GM12878 (cell line): ENCODE measurements around the gene EXOC3L4. TPM values are rescaled to one million over a fixed set of nuclear protein-coding genes. Genes with fewer than 3 reads are reported as not detected.

ENCODE experiments used
- ATAC-seq: fragments of 200-7000 bp; cut with Tn5 transposase; 3 replicates; pipeline ENCODE4 v1.9.1; 2020; ENCODE audit warnings: mild to moderate bottlenecking, moderate library complexity
- BruUV-seq: library from RNA; stranded (reverse); fragments of 400-500 nt; replicated peaks from 2 replicates; lab custom pipeline; 2021; lab: Mats Ljungman, UMichigan
- CTCF ChIA-PET: fragments of 300-600 bp; sonication (Branson Sonifier 250); formaldehyde crosslinking; extraction: SDS; loops from one replicate; lab custom pipeline; 2021; ENCODE audit warnings: inconsistent platforms; lab: Yijun Ruan, JAX
- POLR2A ChIA-PET: fragments of 350-600 bp; formaldehyde crosslinking; extraction: SDS; loops from one replicate; lab custom pipeline; 2021; ENCODE audit warnings: inconsistent platforms; lab: Charles Lee
- RAD21 ChIA-PET: fragments of 300-600 bp; sonication (Branson Sonifier 250); formaldehyde crosslinking; loops from one replicate; lab custom pipeline; 2023; ENCODE audit warnings: antibody characterized with exemption; ENCODE audit not compliant: unreplicated experiment; lab: Charles Lee
- SMC1A ChIA-PET: fragments of 300-600 bp; sonication (Branson Sonifier 250); formaldehyde crosslinking; loops from one replicate; lab custom pipeline; 2023; ENCODE audit not compliant: unreplicated experiment, uncharacterized antibody; lab: Charles Lee
- DNase-seq: peaks from one replicate; pipeline ENCODE4 v3.0.0-alpha.2; 2011; ENCODE audit warnings: low read depth, low spot score
- FAIRE-seq: peaks from 3 replicates; lab custom pipeline; 2011; peaks lifted over from hg19 to GRCh38; lab: Jason Lieb, UNC
- H2AFZ ChIP-seq: 2 replicates; pipeline ENCODE4 v1.6.0; 2011; ENCODE audit warnings: low read depth, low read length, control low read depth; ENCODE audit not compliant: control insufficient read depth
- H3K27ac ChIP-seq: 2 replicates; pipeline ENCODE4 v1.5.1; 2011; ENCODE audit warnings: control low read depth; ENCODE audit not compliant: control insufficient read depth, insufficient read depth
- H3K27me3 ChIP-seq, 2 experiments: replicated peaks in 1 of 2; 2 replicates each; pipeline versions ENCODE4 v1.6.0 to v1.6.1; 2011; ENCODE audit warnings: low read length in 1 of 2; ENCODE audit not compliant: control insufficient read depth in 2 of 2, insufficient read depth in 2 of 2
- H3K36me3 ChIP-seq, 2 experiments: 2 replicates each; pipeline ENCODE4 v1.5.1; 2011; ENCODE audit warnings: low read length in 1 of 2; ENCODE audit not compliant: control insufficient read depth in 2 of 2, insufficient read depth in 2 of 2
- H3K4me1 ChIP-seq: 2 replicates; pipeline ENCODE4 v1.6.1; 2011; ENCODE audit warnings: mild to moderate bottlenecking, low read length, moderate library complexity, mixed read lengths; ENCODE audit not compliant: control insufficient read depth, insufficient read depth
- H3K4me2 ChIP-seq: 2 replicates; pipeline ENCODE4 v1.6.0; 2011; ENCODE audit warnings: control low read depth; ENCODE audit not compliant: control insufficient read depth, insufficient read depth
- H3K4me3 ChIP-seq: fragments of 200-600 bp; sonication (generic); 2 replicates; pipeline ENCODE4 v1.5.1; 2016
- H3K79me2 ChIP-seq: 2 replicates; pipeline ENCODE4 v1.6.0; 2011; ENCODE audit warnings: low read length; ENCODE audit not compliant: control insufficient read depth, insufficient read depth
- H3K9ac ChIP-seq: 2 replicates; pipeline ENCODE4 v1.8.0; 2011; ENCODE audit warnings: low read length, control low read depth, mixed read lengths; ENCODE audit not compliant: control insufficient read depth, insufficient read depth
- H3K9me3 ChIP-seq: replicated peaks from 3 replicates; pipeline ENCODE4 v1.5.1; 2011; ENCODE audit warnings: mild to moderate bottlenecking, low read length; ENCODE audit not compliant: control insufficient read depth, insufficient read depth
- H4K20me1 ChIP-seq: 2 replicates; pipeline ENCODE4 v1.6.0; 2011; ENCODE audit not compliant: control insufficient read depth, insufficient read depth
- BCL11A ChIP-seq: IDR thresholded peaks from 2 replicates; pipeline ENCODE4 v1.6.1; 2011; ENCODE audit warnings: low read depth, low read length
- CREB1 ChIP-seq: IDR thresholded peaks from 2 replicates; pipeline ENCODE4 v1.6.1; 2012; ENCODE audit warnings: low read depth, mild to moderate bottlenecking, inconsistent platforms
- ETV6 ChIP-seq, 2 experiments: fragments of 450-650 bp in 1 of 2; IDR thresholded peaks in 1 of 2; conservative IDR thresholded peaks in 1 of 2; 2 replicates each; pipeline ENCODE4 v1.6.1; 2014; ENCODE audit warnings: antibody characterized with exemption in 1 of 2, borderline replicate concordance in 1 of 2, low read depth in 1 of 2, mild to moderate bottlenecking in 1 of 2, moderate library complexity in 1 of 2
- HDGF ChIP-seq: fragments of 450-650 bp; IDR thresholded peaks from 2 replicates; pipeline ENCODE4 v1.6.1; 2016; ENCODE audit warnings: antibody characterized with exemption
- IKZF2 ChIP-seq, 2 experiments: fragments of 450-650 bp; IDR thresholded peaks; 2 replicates each; pipeline ENCODE4 v1.6.1; 2017; ENCODE audit warnings: mild to moderate bottlenecking in 2 of 2, moderate library complexity in 2 of 2
- IRF3 ChIP-seq: fragments of 450-650 bp; IDR thresholded peaks from 2 replicates; pipeline ENCODE4 v1.6.1; 2014; ENCODE audit warnings: mild to moderate bottlenecking
- JUND ChIP-seq: IDR thresholded peaks from 2 replicates; pipeline ENCODE4 v1.6.1; 2012; ENCODE audit warnings: low read depth, mild to moderate bottlenecking, low read length, improper control_type of control experiment, moderate library complexity
- KLF5 ChIP-seq: fragments of 450-650 bp; IDR thresholded peaks from 2 replicates; pipeline ENCODE4 v1.6.1; 2014; ENCODE audit warnings: mild to moderate bottlenecking; ENCODE audit not compliant: partially characterized antibody
- MXI1 ChIP-seq: fragments of 150-350 bp; IDR thresholded peaks from 2 replicates; pipeline ENCODE4 v1.6.1; 2011; ENCODE audit warnings: low read depth, mild to moderate bottlenecking, inconsistent platforms, low read length, improper control_type of control experiment
- PML ChIP-seq: IDR thresholded peaks from 2 replicates; pipeline ENCODE4 v1.6.1; 2012; ENCODE audit warnings: low read length, inconsistent platforms
- RFX5 ChIP-seq: IDR thresholded peaks from 2 replicates; pipeline ENCODE4 v1.6.1; 2011; ENCODE audit warnings: low read depth, low read length, improper control_type of control experiment
- SRF ChIP-seq, 2 experiments: IDR thresholded peaks; 2 replicates each; pipeline ENCODE4 v1.6.1; 2011; ENCODE audit warnings: low read depth in 2 of 2, low read length in 2 of 2, mild to moderate bottlenecking in 1 of 2, moderate library complexity in 1 of 2
- ZNF687 ChIP-seq: fragments of 450-650 bp; IDR thresholded peaks from 2 replicates; pipeline ENCODE4 v1.6.1; 2017; ENCODE audit warnings: mild to moderate bottlenecking, moderate library complexity
- WGBS: methylation state at CpG from one replicate; pipeline ENCODE4 v1.1.6; 2016; ENCODE audit warnings: low lambda C conversion rate; ENCODE audit not compliant: insufficient replicate concordance, insufficient coverage; ENCODE audit errors: missing lambda C conversion rate; 5-methylcytosine and 5-hydroxymethylcytosine counted together
- in situ Hi-C: fragments of 300-500 bp; cut with MboI; formaldehyde crosslinking; loops from 9 replicates; pipeline ENCODE4 v1.14.3; 2018; ENCODE audit warnings: mixed read lengths
- intact Hi-C: fragments of 100-400 bp; cut with micrococcal nuclease; formaldehyde crosslinking; loops from one replicate; pipeline ENCODE4 v1.14.2; 2022; ENCODE audit not compliant: unreplicated experiment
- polyA plus RNA-seq, 11 experiments: library from polyadenylated mRNA; depleted of rRNA in 4 of 11; unstranded in 6 of 11; stranded (reverse) in 5 of 11; fragments of >200 nt; fragmentation: Nextera tagmentation in 4 of 11; fragmentation: Illumina TruSeq in 1 of 11; extraction: Ambion mirVana in 4 of 11; extraction: Trizol in 1 of 11; gene quantifications; 1 replicate in 1 of 11; 2 replicates in 10 of 11; pipeline versions ENCODE4 v1.2.1 to v1.2.3, GENCODE V29; 2011 to 2016; ENCODE audit warnings: inconsistent platforms in 2 of 11, missing spikeins in 2 of 11, low read depth in 1 of 11
- total RNA-seq, 4 experiments: library from RNA; depleted of rRNA in 3 of 4; stranded (reverse); fragments of >200 nt in 3 of 4; fragmentation: Illumina TruSeq in 1 of 4; extraction: Trizol in 1 of 4; gene quantifications; 2 replicates each; pipeline versions ENCODE4 v1.2.1 to v1.2.3, GENCODE V29; 2013 to 2021
- TF ChIP-seq, protein P1 (sequence below): fragments of 450-650 bp; conservative IDR thresholded peaks from 2 replicates; pipeline ENCODE4 v1.6.1; 2017; ENCODE audit warnings: mild to moderate bottlenecking, moderate library complexity
- TF ChIP-seq, protein P2 (sequence below): IDR thresholded peaks from 2 replicates; pipeline ENCODE4 v1.6.1; 2011; ENCODE audit warnings: mild to moderate bottlenecking, low read depth, low read length, moderate library complexity; ENCODE audit not compliant: insufficient replicate concordance

EXOC3L4 gene
- total and polyA plus RNA-seq, 10 of the 15 experiments (the other 5 are each of a cell fraction or from before 2014, with no cell fraction given): not detected

DNA sequence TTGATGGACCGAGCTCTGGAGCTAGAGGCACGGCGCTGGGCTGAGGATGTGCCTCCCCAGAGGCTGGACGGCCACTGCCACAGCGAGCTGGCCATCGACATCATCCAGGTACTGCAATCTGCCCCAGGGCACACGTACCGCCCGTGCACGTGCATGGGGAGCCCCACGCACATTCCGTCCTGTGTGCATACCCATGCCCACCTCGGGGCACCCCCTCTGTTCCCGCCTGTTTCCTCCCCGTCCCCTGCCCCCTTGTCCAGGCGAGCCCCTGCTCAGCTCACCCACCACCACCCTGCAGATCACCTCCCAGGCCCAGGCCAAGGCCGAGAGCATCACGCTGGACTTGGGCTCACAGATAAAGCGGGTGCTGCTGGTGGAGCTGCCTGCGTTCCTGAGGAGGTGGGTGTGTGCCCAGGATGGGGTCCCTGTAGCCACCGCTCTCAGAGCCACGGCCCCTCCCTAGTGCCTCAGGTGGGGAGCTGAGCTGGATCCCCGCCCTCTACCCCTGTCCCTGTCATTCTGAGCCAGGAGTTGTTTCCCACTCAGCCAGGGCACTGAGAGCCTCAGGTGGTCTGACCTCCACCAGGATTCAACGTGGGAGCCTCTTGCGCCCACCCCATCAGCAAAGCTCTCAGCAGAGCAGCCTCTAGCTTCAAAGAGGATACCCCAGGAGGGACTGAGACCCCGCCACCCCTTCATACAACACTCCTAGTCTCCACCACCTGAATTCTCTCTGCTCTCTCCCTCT lies 35.7 kb downstream of the EXOC3L4 start:
- ATAC-seq (no peak), DNase-seq (no peak), FAIRE-seq (no peak)
- no TSS peak for BruUV-seq
- intact Hi-C loops: no loop called here
- H3K4me2 ChIP-seq: no peak overlapping the region
- H3K27me3 ChIP-seq: no peaks in the 10 kb centered on the region
- H3K4me3 ChIP-seq: no peak overlapping the region
- peaks cover 4% of the 10 kb centered on the region for H3K79me2 ChIP-seq
- ChIA-PET CTCF (interaction anchor here (1.0 to 3.0 kb wide), 3 partner anchors 11 to 225 kb away, joined by 3 to 12 read pairs (median 9); no protein-coding TSS in a partner anchor), SMC1A (interaction anchor here (1.5 to 3.2 kb wide), 2 partner anchors 10 to 25 kb away, joined by 5 to 9 read pairs; no protein-coding TSS in a partner anchor), POLR2A (interaction anchor here (0.8 kb wide), 1 partner anchor 12 kb away, joined by 3 read pairs; no protein-coding TSS in a partner anchor), RAD21 (interaction anchor here (0.7 to 1.4 kb wide), 2 partner anchors 11 to 25 kb away, joined by 3 to 4 read pairs; no protein-coding TSS in a partner anchor)
- peaks cover 8 to 9% of the 10 kb centered on the region in 2 experiments; a peak in 3 of 4 replicates for H3K36me3 ChIP-seq
- no peaks in the 10 kb centered on the region for H3K4me1 ChIP-seq
- no peak overlapping the region for H3K9ac ChIP-seq
- H2AFZ ChIP-seq: no peak overlapping the region
- WGBS: 76% methylated on average over 26 of the region's 26 CpGs
- in situ Hi-C loops: no loop called here
- H3K27ac ChIP-seq: no peak overlapping the region
- H3K9me3 ChIP-seq: no peaks in the 10 kb centered on the region
- H4K20me1 ChIP-seq: no peaks in the 10 kb centered on the region
- TF ChIP-seq RFX5 (no peak), CREB1 (no peak), IRF3 (no peak), KLF5 (no peak), ETV6 (conservative IDR thresholded peaks at IDR 0.05 in 1 of 2, IDR thresholded peaks at IDR 0.05 in 1 of 2; ENCODE audit: borderline replicate concordance in 1 of 2, low read depth in 1 of 2) (no peak), HDGF (no peak), MXI1 (no peak), IKZF2 (IDR thresholded peaks at IDR 0.05) (no peak), ZNF687 (no peak), SRF (IDR thresholded peaks at IDR 0.05; ENCODE audit: low read depth in 2 of 2, low read length in 2 of 2) (no peak), BCL11A (no peak), JUND (no peak), PML (no peak)
- TF ChIP-seq, protein P1, sequence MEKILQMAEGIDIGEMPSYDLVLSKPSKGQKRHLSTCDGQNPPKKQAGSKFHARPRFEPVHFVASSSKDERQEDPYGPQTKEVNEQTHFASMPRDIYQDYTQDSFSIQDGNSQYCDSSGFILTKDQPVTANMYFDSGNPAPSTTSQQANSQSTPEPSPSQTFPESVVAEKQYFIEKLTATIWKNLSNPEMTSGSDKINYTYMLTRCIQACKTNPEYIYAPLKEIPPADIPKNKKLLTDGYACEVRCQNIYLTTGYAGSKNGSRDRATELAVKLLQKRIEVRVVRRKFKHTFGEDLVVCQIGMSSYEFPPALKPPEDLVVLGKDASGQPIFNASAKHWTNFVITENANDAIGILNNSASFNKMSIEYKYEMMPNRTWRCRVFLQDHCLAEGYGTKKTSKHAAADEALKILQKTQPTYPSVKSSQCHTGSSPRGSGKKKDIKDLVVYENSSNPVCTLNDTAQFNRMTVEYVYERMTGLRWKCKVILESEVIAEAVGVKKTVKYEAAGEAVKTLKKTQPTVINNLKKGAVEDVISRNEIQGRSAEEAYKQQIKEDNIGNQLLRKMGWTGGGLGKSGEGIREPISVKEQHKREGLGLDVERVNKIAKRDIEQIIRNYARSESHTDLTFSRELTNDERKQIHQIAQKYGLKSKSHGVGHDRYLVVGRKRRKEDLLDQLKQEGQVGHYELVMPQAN: no peak
- TF ChIP-seq, protein P2, sequence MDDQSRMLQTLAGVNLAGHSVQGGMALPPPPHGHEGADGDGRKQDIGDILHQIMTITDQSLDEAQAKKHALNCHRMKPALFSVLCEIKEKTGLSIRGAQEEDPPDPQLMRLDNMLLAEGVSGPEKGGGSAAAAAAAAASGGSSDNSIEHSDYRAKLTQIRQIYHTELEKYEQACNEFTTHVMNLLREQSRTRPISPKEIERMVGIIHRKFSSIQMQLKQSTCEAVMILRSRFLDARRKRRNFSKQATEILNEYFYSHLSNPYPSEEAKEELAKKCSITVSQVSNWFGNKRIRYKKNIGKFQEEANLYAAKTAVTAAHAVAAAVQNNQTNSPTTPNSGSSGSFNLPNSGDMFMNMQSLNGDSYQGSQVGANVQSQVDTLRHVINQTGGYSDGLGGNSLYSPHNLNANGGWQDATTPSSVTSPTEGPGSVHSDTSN: no peak
